Hypothalamus (tissue), 51 donors: Measurements from ENCODE around the gene RELT.

Source experiments
- DNase-seq, 51 donors: peaks; one replicate each; lab custom pipeline; 2025; lab: John Stamatoyannopoulos, UW

RELT gene

GRCh38 chr11:73372375-73372993 is 3.7 kb upstream of the RELT start:
- no peak for DNase-seq

GRCh38 chr11:73374151-73374550 is 2.0 kb upstream of the RELT start:
- DNase-seq: peak in 1 of 51 donors; percentile 15

GRCh38 chr11:73375830-73376159 is 404 bp upstream of the RELT start:
- DNase-seq: no peak

GRCh38 chr11:73376803-73377629 is 817 bp downstream of the RELT start:
- peak in 36 of 51 donors; percentile 30 to 81 (median 60) for DNase-seq

GRCh38 chr11:73379189-73379880 is 3.1 kb downstream of the RELT start:
- DNase-seq: no peak

GRCh38 chr11:73380331-73380730 is 4.1 kb downstream of the RELT start:
- no peak for DNase-seq

- DNase-seq: no peak
Observed at GRCh38 chr11:73380897-73381410, 4.8 kb downstream of the RELT start.

GRCh38 chr11:73381589-73381988 is 5.4 kb downstream of the RELT start:
- no peak for DNase-seq

- DNase-seq: no peak
Observed at GRCh38 chr11:73382183-73382582, 6.0 kb downstream of the RELT start.

GRCh38 chr11:73382747-73383146 is 6.5 kb downstream of the RELT start:
- no peak for DNase-seq

- peak in 17 of 51 donors; percentile 14 to 66 (median 44) for DNase-seq
Observed at GRCh38 chr11:73383249-73384124, 7.3 kb downstream of the RELT start.

GRCh38 chr11:73384125-73384441 is 7.9 kb downstream of the RELT start:
- no peak for DNase-seq

- DNase-seq: no peak
Observed at GRCh38 chr11:73384531-73384871, 8.3 kb downstream of the RELT start.

GRCh38 chr11:73384872-73385689 is 8.9 kb downstream of the RELT start:
- DNase-seq: peak in 28 of 51 donors; percentile 18 to 62 (median 38)

GRCh38 chr11:73386016-73386415 is 9.8 kb downstream of the RELT start:
- DNase-seq: no peak

- DNase-seq: no peak
Observed at GRCh38 chr11:73386546-73386945, 10.3 kb downstream of the RELT start.

GRCh38 chr11:73387594-73388264 is 11.5 kb downstream of the RELT start:
- DNase-seq: no peak

- DNase-seq: peak in 1 of 51 donors; percentile 29
Observed at GRCh38 chr11:73388265-73389133, 12.3 kb downstream of the RELT start.
